Neuron (in vitro differentiated cells): Measurements from ENCODE around the gene COL4A1.

Source experiments
- H2AFZ ChIP-seq: one replicate; pipeline ENCODE4 v1.6.1; 2013; ENCODE audit warnings: low read depth, mild to moderate bottlenecking, inconsistent platforms, low read length, moderate library complexity
- H3K27me3 ChIP-seq: one replicate; pipeline ENCODE4 v1.6.1; 2013; ENCODE audit warnings: low read length; ENCODE audit not compliant: insufficient read depth
- H3K36me3 ChIP-seq: one replicate; pipeline ENCODE4 v1.6.1; 2013; ENCODE audit warnings: low read length; ENCODE audit not compliant: insufficient read depth
- H3K4me1 ChIP-seq: one replicate; pipeline ENCODE4 v1.6.1; 2013; ENCODE audit warnings: low read length; ENCODE audit not compliant: insufficient read depth
- H3K4me3 ChIP-seq: 2 replicates; pipeline ENCODE4 v1.5.1; 2013; ENCODE audit warnings: mild to moderate bottlenecking, low read length, moderate library complexity
- H3K9me3 ChIP-seq: one replicate; pipeline ENCODE4 v1.6.1; 2013; ENCODE audit warnings: low read length

The COL4A1 gene

GRCh38 chr13:110103534-110103933 is 203.4 kb downstream of the COL4A1 start:
- H3K36me3 ChIP-seq = no peaks in the 10 kb centered on the region
- no peak overlapping the region for H3K4me3 ChIP-seq
- H2AFZ ChIP-seq = no peak overlapping the region
- no peaks in the 10 kb centered on the region for H3K4me1 ChIP-seq
- H3K9me3 ChIP-seq = no peaks in the 10 kb centered on the region
- H3K27me3 ChIP-seq = no peaks in the 10 kb centered on the region

- Histone ChIP-seq H3K9me3 (no peaks in the 10 kb centered on the region), H3K4me1 (no peaks in the 10 kb centered on the region), H3K36me3 (no peaks in the 10 kb centered on the region), H3K27me3 (no peaks in the 10 kb centered on the region), H2AFZ (no peak overlapping the region), H3K4me3 (no peak overlapping the region)
Observed at GRCh38 chr13:110103026-110103425, 203.9 kb downstream of the COL4A1 start.

GRCh38 chr13:110102053-110102452 is 204.9 kb downstream of the COL4A1 start:
- Histone ChIP-seq H2AFZ (no peak overlapping the region), H3K9me3 (no peaks in the 10 kb centered on the region), H3K4me1 (no peaks in the 10 kb centered on the region), H3K4me3 (no peak overlapping the region), H3K27me3 (no peaks in the 10 kb centered on the region), H3K36me3 (no peaks in the 10 kb centered on the region)

- Histone ChIP-seq H3K9me3 (no peaks in the 10 kb centered on the region), H3K4me1 (peaks cover 1% of the 10 kb centered on the region), H3K36me3 (no peaks in the 10 kb centered on the region), H3K4me3 (no peak overlapping the region), H3K27me3 (no peaks in the 10 kb centered on the region), H2AFZ (no peak overlapping the region)
Observed at GRCh38 chr13:110099922-110100321, 207.0 kb downstream of the COL4A1 start.
